HG03439 (cell line): ENCODE results near the gene URGCP.
"Not testable (repeated sequence)": the region's sequence is repeated elsewhere in the genome, so short reads cannot be mapped to it uniquely, and the experiment has no call there.

Experiments
- ATAC-seq: cut with Tn5 transposase; IDR thresholded peaks from one replicate; pipeline ENCODE4 v1.9.1; 2021; ENCODE audit warnings: mild to moderate bottlenecking, moderate library complexity; ENCODE audit not compliant: unreplicated experiment

The URGCP gene

DNA sequence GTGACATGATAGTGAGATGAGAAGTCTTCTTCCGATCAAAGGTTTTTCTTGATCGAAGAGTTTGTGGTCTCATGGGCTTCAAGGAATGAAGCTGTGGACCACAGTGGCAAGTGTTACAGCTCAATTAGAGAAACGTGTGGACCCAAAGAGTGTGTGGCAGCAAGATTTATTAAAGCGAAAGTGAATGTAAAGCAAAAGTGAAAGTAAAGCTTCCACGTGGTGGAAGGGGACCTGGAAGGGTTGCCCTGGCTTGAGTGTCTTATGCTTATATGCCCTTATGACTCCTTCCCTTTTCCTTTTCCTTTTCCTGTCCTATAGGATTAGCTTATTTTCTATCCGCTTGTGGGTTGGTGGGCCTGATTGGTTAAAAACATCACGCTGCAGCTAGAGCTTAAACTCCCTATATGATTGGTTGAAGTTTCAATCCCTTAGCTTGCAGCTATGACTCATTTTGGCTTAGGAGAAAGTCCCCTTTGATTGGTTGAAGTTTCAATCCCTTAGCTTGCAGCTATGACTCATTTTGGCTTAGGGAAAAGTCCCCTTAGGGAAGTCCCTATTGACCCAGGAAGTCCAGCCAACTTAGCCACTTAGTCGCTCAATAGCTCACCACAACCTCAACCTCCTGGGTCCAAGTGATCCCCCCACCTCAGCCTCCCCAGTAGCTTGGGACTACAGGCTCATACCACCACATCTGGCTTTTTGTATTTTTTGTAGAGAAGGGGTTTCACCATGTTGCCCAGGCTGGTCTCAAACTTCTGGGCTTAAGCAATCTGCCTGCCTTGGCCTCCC, 71.7 kb downstream of the URGCP start:
- ATAC-seq: peak; percentile 55

DNA sequence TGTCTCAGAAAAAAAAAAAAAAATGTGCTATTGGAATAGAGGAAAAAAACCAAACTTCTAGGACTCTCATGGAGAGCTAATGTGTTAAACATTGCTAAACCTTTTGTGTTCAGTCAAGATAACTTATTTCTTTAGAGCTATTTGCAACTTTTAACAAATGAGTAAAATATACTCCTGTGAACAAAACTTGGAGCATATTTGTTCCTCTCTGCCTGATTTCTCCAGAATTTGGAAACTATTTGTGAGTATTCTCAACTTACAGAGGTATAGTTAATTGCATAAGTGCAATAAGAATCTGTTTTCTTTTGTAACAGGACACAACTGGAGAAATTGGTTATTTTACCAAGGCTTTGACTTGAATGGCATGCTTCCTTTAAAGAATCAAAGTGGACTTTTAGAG, 75.5 kb downstream of the URGCP start:
- ATAC-seq: not testable (repeated sequence)
